GM12872 (cell line): ENCODE measurements around the gene ABCB9.

ENCODE experiments used
- CTCF ChIP-seq: IDR thresholded peaks from 3 replicates; pipeline ENCODE4 v1.5.1; 2011; ENCODE audit warnings: low read depth, mild to moderate bottlenecking, low read length, moderate library complexity; ENCODE audit not compliant: insufficient read depth

ABCB9 gene

GRCh38 chr12:122992386-122992785 is 26.1 kb upstream of the ABCB9 start:
- no peak for TF ChIP-seq CTCF

- TF ChIP-seq CTCF = no peak
These were observed 25.5 kb upstream of the ABCB9 start for GRCh38 chr12:122991623-122992275.

- TF ChIP-seq CTCF = no peak
These were observed 24.8 kb upstream of the ABCB9 start for GRCh38 chr12:122990961-122991622.

DNA sequence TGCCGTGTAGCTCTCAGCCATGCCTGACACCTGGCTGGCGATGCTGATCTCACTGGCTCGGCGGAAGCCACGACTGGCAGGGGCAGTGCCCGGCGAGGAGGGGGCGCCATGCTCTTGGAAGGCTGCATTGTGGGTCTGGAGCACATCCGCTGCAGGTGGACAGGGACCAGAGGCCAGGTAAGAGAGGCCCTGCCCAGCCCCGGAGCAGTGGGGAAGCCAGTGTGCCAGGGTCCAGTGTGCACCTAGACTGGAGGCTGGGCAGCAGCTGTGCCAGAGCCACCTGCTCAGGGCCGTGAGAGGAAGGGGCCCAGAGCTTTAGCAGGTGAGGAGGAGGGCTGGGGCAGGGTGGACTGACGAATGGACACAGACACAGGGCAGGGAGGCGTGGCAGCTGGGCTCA is 24.3 kb upstream of the ABCB9 start:
- TF ChIP-seq CTCF = no peak

DNA sequence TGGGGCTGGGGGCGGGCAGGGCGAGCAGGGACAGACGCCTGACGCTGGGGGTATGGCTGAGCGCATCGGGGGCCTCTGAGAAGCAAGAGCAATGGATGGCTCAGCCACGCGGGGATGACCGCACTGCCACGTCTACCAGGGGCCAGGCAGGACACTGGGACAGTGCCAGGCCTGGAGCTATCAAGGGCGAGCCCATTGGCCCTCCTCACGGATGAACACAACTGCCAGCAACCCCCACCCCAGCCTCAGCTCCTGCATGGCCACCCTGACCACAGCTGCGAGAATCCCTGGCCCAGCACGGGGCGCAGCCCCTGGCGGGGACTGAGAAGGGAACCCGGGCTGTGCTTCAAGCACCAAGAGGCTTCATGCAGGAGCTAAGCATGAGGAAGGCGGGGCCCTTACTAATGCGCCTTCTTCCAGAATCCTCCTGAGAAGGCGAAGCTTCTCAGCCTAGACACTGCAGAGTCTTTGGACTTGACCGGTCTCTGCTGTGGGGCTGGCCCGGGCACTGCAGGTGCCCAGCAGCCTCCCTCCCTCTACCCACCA is 23.7 kb upstream of the ABCB9 start:
- no peak for TF ChIP-seq CTCF

GRCh38 chr12:122989225-122989839 is 23.1 kb upstream of the ABCB9 start:
- TF ChIP-seq CTCF = 0 out of 3 replicates have a peak, but pooled peaks have one; percentile 19

DNA sequence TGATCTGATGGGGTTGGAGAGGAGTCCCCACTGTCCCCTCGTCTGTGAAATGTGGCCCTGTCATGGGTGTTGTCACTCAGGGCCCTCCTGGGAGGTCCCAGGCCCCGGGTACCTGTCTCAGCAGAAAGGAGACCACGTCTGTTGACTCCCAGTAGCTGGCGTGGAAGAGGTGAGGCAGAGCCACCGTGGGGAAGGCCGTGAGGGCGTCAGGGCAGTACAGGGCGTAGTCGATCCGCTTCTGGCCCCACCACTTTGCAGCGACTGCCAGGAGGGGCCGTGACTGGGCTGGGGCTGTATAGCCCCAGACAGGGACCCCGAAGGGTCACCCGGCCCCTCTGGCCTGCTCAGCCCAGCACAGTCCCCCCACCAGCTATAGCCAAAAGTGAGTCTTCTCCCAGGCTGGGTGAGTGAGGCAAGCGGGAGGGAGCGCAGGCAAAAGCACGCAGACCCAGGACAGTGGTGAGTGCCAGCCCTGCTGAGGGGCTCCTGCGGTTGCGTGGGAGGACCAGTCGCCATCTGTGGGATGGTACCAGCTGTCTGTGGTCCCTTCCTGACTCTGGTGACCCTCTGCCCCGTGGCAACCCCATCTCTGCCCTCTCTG is 22.4 kb upstream of the ABCB9 start:
- no peak for TF ChIP-seq CTCF
